Hepatocyte (in vitro differentiated cells): ENCODE data around the gene SIK3. TPM values are rescaled to one million over a fixed set of nuclear protein-coding genes. Genes with fewer than 3 reads are reported as not detected.

Experiments
- DNase-seq: peaks from one replicate; pipeline ENCODE4 v3.0.0-alpha.2; 2016; ENCODE audit warnings: low spot score
- H2AFZ ChIP-seq: fragments of 200-600 bp; sonication (generic); 2 replicates; pipeline ENCODE4 v1.6.0; 2016; ENCODE audit warnings: antibody characterized with exemption, mild to moderate bottlenecking
- H3K27ac ChIP-seq: fragments of 200-600 bp; sonication (generic); 2 replicates; pipeline ENCODE4 v1.5.1; 2016; ENCODE audit warnings: mild to moderate bottlenecking
- H3K27me3 ChIP-seq: fragments of 200-600 bp; sonication (generic); 2 replicates; pipeline ENCODE4 v1.6.1; 2016
- H3K36me3 ChIP-seq: fragments of 200-600 bp; sonication (generic); replicated peaks from 2 replicates; pipeline ENCODE4 v1.5.1; 2016; ENCODE audit warnings: low read depth; ENCODE audit not compliant: insufficient read depth
- H3K4me1 ChIP-seq: fragments of 200-600 bp; sonication (generic); 2 replicates; pipeline ENCODE4 v1.5.1; 2016; ENCODE audit warnings: mild to moderate bottlenecking, moderate library complexity; ENCODE audit not compliant: insufficient read depth
- H3K4me2 ChIP-seq: fragments of 200-600 bp; sonication (generic); 2 replicates; pipeline ENCODE4 v1.6.0; 2016
- H3K4me3 ChIP-seq: fragments of 200-600 bp; sonication (generic); 2 replicates; pipeline ENCODE4 v1.5.1; 2016; ENCODE audit warnings: mild to moderate bottlenecking
- H3K79me2 ChIP-seq: fragments of 200-600 bp; sonication (generic); 2 replicates; pipeline ENCODE4 v1.6.0; 2017; ENCODE audit warnings: mild to moderate bottlenecking
- H3K9me2 ChIP-seq: fragments of 200-600 bp; sonication (generic); replicated peaks from 2 replicates; pipeline ENCODE4 v1.6.0; 2017; ENCODE audit warnings: mild to moderate bottlenecking; ENCODE audit not compliant: insufficient read depth
- H3K9me3 ChIP-seq: fragments of 200-600 bp; sonication (generic); 2 replicates; pipeline ENCODE4 v1.5.1; 2016; ENCODE audit warnings: low read depth, mild to moderate bottlenecking
- H4K20me1 ChIP-seq: fragments of 200-600 bp; sonication (generic); 2 replicates; pipeline ENCODE4 v1.6.0; 2016; ENCODE audit warnings: mild to moderate bottlenecking; ENCODE audit not compliant: insufficient read depth, poor library complexity, severe bottlenecking
- EZH2 ChIP-seq: fragments of 200-600 bp; sonication (generic); IDR thresholded peaks from 2 replicates; pipeline ENCODE4 v1.6.1; 2016; ENCODE audit warnings: antibody characterized with exemption, mild to moderate bottlenecking, borderline replicate concordance
- EZH2phosphoT487 ChIP-seq: fragments of 200-600 bp; sonication (generic); IDR thresholded peaks from one replicate; pipeline ENCODE4 v1.6.1; 2018; ENCODE audit warnings: antibody characterized with exemption, mild to moderate bottlenecking, low read depth, moderate library complexity; ENCODE audit not compliant: unreplicated experiment, severe bottlenecking
- WGBS: methylation state at CpG from one replicate; pipeline ENCODE4 v1.1.6; 2016; ENCODE audit warnings: low lambda C conversion rate; ENCODE audit errors: missing lambda C conversion rate; 5-methylcytosine and 5-hydroxymethylcytosine counted together
- polyA plus RNA-seq: library from polyadenylated mRNA; unstranded; fragments of >200 nt; fragmentation: Nextera tagmentation; extraction: Ambion mirVana; gene quantifications from 2 replicates; pipeline ENCODE4 v1.2.1, GENCODE V29; 2016
- total RNA-seq: library from RNA; depleted of rRNA; stranded (reverse); fragments of >200 nt; gene quantifications from 2 replicates; pipeline ENCODE4 v1.2.3, GENCODE V29; 2014
- TF ChIP-seq, protein P1 (sequence below): fragments of 200-600 bp; sonication (generic); IDR thresholded peaks from 2 replicates; pipeline ENCODE4 v1.5.1; 2016; ENCODE audit warnings: antibody characterized with exemption, mild to moderate bottlenecking; ENCODE audit not compliant: poor library complexity

SIK3 gene
- total and polyA plus RNA-seq, 2 experiments from 2014 or later: 15.8 to 17.7 TPM

DNA sequence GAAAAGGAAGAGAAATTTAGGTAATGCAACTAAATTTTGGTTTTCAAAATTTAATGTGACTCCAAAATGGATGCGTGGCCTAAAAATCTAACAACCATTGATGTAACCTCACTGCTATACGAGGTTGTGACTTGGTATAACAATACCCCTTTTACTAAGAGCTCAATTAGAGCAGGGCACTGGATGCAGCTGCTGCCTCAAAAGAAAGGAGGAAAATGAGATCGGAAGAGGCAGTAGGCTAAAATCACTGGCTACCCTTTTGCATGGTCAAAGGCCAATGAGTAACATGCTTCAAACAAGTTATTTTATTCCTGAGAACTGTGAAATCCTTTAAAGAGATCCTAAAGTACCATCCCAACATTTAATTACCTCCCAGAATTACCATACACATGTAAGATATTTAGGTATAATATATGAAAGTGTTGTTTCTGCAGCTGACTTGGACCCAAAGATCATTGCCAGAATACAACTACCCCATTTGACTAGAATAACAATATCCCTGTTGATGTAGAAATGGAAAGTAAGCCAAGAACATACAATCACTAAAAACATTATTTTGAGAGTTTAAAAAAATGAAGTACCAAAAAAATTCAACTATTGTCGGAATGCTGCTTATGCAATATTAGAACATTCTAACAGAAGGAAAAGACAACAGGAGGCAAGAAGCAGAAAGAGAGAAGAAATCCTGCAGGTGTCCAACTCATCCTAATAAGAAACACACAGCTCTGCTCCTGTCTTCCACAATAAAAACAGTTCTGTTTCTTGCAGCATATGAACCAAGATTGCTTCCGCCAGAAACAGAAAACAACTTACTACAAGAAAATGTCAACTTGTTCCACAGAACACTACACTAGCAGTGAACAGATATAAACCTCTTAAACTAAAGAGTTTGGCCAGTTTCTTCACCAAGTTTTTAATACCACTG is 15.0 kb downstream of the SIK3 start:
- no peaks in the 10 kb centered on the region for H3K27me3 ChIP-seq
- H3K4me1 ChIP-seq: peaks cover 18% of the 10 kb centered on the region
- H3K9me2 ChIP-seq: no peaks in the 10 kb centered on the region
- DNase-seq: no peak
- no peak overlapping the region for H3K27ac ChIP-seq
- no peak for TF ChIP-seq EZH2phosphoT487
- no peak for TF ChIP-seq EZH2
- TF ChIP-seq, protein P1, sequence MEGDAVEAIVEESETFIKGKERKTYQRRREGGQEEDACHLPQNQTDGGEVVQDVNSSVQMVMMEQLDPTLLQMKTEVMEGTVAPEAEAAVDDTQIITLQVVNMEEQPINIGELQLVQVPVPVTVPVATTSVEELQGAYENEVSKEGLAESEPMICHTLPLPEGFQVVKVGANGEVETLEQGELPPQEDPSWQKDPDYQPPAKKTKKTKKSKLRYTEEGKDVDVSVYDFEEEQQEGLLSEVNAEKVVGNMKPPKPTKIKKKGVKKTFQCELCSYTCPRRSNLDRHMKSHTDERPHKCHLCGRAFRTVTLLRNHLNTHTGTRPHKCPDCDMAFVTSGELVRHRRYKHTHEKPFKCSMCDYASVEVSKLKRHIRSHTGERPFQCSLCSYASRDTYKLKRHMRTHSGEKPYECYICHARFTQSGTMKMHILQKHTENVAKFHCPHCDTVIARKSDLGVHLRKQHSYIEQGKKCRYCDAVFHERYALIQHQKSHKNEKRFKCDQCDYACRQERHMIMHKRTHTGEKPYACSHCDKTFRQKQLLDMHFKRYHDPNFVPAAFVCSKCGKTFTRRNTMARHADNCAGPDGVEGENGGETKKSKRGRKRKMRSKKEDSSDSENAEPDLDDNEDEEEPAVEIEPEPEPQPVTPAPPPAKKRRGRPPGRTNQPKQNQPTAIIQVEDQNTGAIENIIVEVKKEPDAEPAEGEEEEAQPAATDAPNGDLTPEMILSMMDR: no peak
- H4K20me1 ChIP-seq: peaks cover 66% of the 10 kb centered on the region
- H3K4me2 ChIP-seq: no peak overlapping the region
- H3K9me3 ChIP-seq: no peaks in the 10 kb centered on the region
- peaks cover 100% of the 10 kb centered on the region for H3K79me2 ChIP-seq
- H3K4me3 ChIP-seq: no peak overlapping the region
- H2AFZ ChIP-seq: no peak overlapping the region
- no peaks in the 10 kb centered on the region for H3K36me3 ChIP-seq
- 90% methylated on average over 5 of the region's 5 CpGs for WGBS

DNA sequence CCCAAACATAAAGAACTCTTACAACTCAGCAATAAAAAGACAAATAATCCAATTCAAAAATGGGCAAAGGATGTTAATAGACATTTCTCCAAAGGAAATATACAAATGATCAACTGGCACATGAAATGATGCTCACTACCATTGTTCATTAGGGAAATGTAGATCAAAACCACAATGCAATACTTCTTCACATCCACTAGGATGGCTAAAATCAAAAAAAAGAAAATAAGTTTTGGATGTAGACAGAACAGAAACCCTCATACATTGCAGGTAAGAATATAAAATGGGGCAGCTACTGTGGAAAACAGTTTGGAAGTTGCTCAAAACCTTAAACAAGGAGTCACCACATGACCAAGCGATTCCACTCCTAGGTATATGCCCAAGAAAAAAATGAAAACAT is 16.3 kb downstream of the SIK3 start:
- 97% methylated on average over 1 of the region's 1 CpG for WGBS
- H3K36me3 ChIP-seq: no peaks in the 10 kb centered on the region
- peaks cover 26% of the 10 kb centered on the region for H3K4me1 ChIP-seq
- no peak for TF ChIP-seq EZH2
- TF ChIP-seq, protein P1: no peak
- no peak for TF ChIP-seq EZH2phosphoT487
- no peaks in the 10 kb centered on the region for H3K9me3 ChIP-seq
- peaks cover 95% of the 10 kb centered on the region for H3K79me2 ChIP-seq
- no peak overlapping the region for H3K27ac ChIP-seq
- H3K4me2 ChIP-seq: no peak overlapping the region
- no peak overlapping the region for H3K4me3 ChIP-seq
- DNase-seq: no peak
- H3K27me3 ChIP-seq: no peaks in the 10 kb centered on the region
- H3K9me2 ChIP-seq: no peaks in the 10 kb centered on the region
- H2AFZ ChIP-seq: no peak overlapping the region
- peaks cover 66% of the 10 kb centered on the region for H4K20me1 ChIP-seq

DNA sequence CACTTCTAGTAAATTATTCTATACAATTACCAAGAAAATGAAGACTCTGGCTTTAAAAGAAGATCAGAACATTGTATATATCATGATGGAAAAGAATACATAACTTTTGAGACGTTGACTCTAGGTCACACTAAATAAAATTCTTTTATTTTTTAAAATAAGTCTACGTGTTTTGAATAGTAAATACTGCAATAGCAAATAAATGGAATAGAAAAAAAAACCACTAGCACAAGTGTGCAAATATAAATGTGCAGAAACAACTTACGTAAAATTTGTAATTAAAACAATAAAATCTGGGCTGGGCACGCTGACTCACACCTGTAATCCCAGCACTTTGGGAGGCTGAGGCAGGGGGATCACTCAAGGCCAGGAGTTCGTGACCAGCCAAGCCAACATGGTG is 17.9 kb downstream of the SIK3 start:
- Histone ChIP-seq H3K9me3 (no peaks in the 10 kb centered on the region), H3K36me3 (no peaks in the 10 kb centered on the region), H3K27ac (no peak overlapping the region), H3K4me1 (peaks cover 28% of the 10 kb centered on the region), H2AFZ (no peak overlapping the region), H3K4me2 (no peak overlapping the region), H4K20me1 (peaks cover 67% of the 10 kb centered on the region), H3K9me2 (no peaks in the 10 kb centered on the region), H3K79me2 (peaks cover 94% of the 10 kb centered on the region), H3K4me3 (no peak overlapping the region), H3K27me3 (no peaks in the 10 kb centered on the region)
- WGBS: 94% methylated on average over 5 of the region's 5 CpGs
- TF ChIP-seq EZH2 (no peak), EZH2phosphoT487 (no peak)
- TF ChIP-seq, protein P1: no peak
- DNase-seq: no peak
